Suprapubic skin (tissue), 4 donors: ENCODE results near the gene IFI27. TPM values are rescaled to one million over a fixed set of nuclear protein-coding genes. Genes with fewer than 3 reads are reported as not detected.

ENCODE experiments used
- DNase-seq, 2 donors: peaks; one replicate each; pipeline ENCODE4 v3.0.0-alpha.2; 2019; ENCODE audit warnings: low spot score in 2 of 2
- H3K27ac ChIP-seq: fragments of 200-600 bp; sonication (generic); one replicate; pipeline ENCODE4 v1.5.1; 2019
- H3K27me3 ChIP-seq: fragments of 200-600 bp; sonication (generic); one replicate; pipeline ENCODE4 v1.5.1; 2019
- H3K36me3 ChIP-seq: fragments of 200-600 bp; sonication (generic); one replicate; pipeline ENCODE4 v1.5.1; 2019
- H3K4me1 ChIP-seq: fragments of 200-600 bp; sonication (generic); one replicate; pipeline ENCODE4 v1.5.1; 2019
- H3K4me3 ChIP-seq: fragments of 200-600 bp; sonication (generic); one replicate; pipeline ENCODE4 v1.5.1; 2019; ENCODE audit warnings: mild to moderate bottlenecking
- H3K9me3 ChIP-seq: fragments of 200-600 bp; sonication (generic); one replicate; pipeline ENCODE4 v1.5.1; 2019
- EP300 ChIP-seq: sonication (generic); formaldehyde crosslinking; IDR thresholded peaks from one replicate; pipeline ENCODE4 v1.6.1; 2017; ENCODE audit warnings: antibody characterized with exemption
- POLR2A ChIP-seq, 2 donors: fragments of 450-650 bp; IDR thresholded peaks; one replicate each; pipeline ENCODE4 v1.6.1; 2017; ENCODE audit warnings: antibody characterized with exemption in 2 of 2, mild to moderate bottlenecking in 2 of 2, moderate library complexity in 2 of 2
- POLR2AphosphoS5 ChIP-seq, 3 donors: sonication (generic); formaldehyde crosslinking; IDR thresholded peaks; one replicate each; pipeline ENCODE4 v1.6.1; 2017; ENCODE audit warnings: antibody characterized with exemption in 3 of 3
- WGBS: methylation state at CpG from one replicate; pipeline ENCODE4 v1.1.5; 2018; 5-methylcytosine and 5-hydroxymethylcytosine counted together
- total RNA-seq, 4 donors: library from RNA; depleted of rRNA; stranded (reverse); fragments of >200 nt; gene quantifications; one replicate each; pipeline ENCODE4 v1.1.0, GENCODE V29; 2016
- TF ChIP-seq, protein P1 (sequence below), 2 donors: fragments of 200-600 bp in 1 of 2; fragments of 450-650 bp in 1 of 2; sonication (generic) in 1 of 2; IDR thresholded peaks; one replicate each; pipeline ENCODE4 v1.5.1; 2016 to 2019; ENCODE audit warnings: antibody characterized with exemption in 2 of 2, mild to moderate bottlenecking in 1 of 2, moderate library complexity in 1 of 2

IFI27 gene
- total RNA-seq, 4 donors from 2014 or later = 26.9 to 197 (median 142) TPM

DNA sequence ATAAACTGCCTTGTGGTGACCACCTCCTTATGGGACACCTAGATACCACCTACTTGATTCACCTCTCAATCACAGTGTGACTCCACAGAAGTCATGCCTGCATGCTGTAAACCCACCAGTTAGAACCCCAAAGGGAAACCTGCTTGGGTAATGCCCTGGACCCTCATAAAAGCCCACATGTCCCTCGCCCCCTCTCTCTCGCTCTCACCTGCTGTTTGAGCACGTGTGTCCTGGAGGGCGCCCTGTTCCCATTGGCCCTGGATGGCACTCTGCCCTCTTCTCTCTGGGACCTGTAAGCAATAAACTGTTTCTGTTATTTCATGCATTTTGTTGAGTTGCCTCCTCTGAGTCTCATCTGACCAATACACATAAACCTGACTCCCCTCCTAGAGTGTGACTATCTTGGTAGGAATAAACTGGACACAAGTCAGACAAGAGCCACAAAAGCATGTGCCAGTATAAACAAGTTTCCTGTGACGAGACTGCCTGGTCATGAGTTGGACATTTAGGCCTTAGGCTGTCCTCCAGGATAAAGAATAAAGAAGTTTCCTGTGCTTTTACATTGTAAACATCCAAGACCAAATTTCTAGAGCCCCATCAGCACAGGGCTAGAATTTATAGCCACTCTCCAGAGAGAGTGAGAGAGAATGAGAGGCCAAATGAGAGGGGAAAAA, 10.3 kb downstream of the IFI27 start:
- Histone ChIP-seq H3K9me3 (peaks cover 12% of the 10 kb centered on the region), H3K36me3 (no peaks in the 10 kb centered on the region), H3K27ac (no peak overlapping the region), H3K4me3 (no peak overlapping the region), H3K4me1 (no peaks in the 10 kb centered on the region), H3K27me3 (no peaks in the 10 kb centered on the region)
- peak; percentile 20 to 52 for DNase-seq
- WGBS = 77% methylated on average over 5 of the region's 5 CpGs
- TF ChIP-seq, protein P1, sequence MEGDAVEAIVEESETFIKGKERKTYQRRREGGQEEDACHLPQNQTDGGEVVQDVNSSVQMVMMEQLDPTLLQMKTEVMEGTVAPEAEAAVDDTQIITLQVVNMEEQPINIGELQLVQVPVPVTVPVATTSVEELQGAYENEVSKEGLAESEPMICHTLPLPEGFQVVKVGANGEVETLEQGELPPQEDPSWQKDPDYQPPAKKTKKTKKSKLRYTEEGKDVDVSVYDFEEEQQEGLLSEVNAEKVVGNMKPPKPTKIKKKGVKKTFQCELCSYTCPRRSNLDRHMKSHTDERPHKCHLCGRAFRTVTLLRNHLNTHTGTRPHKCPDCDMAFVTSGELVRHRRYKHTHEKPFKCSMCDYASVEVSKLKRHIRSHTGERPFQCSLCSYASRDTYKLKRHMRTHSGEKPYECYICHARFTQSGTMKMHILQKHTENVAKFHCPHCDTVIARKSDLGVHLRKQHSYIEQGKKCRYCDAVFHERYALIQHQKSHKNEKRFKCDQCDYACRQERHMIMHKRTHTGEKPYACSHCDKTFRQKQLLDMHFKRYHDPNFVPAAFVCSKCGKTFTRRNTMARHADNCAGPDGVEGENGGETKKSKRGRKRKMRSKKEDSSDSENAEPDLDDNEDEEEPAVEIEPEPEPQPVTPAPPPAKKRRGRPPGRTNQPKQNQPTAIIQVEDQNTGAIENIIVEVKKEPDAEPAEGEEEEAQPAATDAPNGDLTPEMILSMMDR (IDR thresholded peaks at IDR 0.05) = no peak
- TF ChIP-seq POLR2A (IDR thresholded peaks at IDR 0.05) (no peak), EP300 (no peak), POLR2AphosphoS5 (IDR thresholded peaks at IDR 0.05) (no peak)

- no peaks in the 10 kb centered on the region for H3K36me3 ChIP-seq
- H3K4me3 ChIP-seq = no peak overlapping the region
- no peak overlapping the region for H3K27ac ChIP-seq
- no peak for TF ChIP-seq EP300
- TF ChIP-seq POLR2A (IDR thresholded peaks at IDR 0.05) = no peak
- no peak for TF ChIP-seq POLR2AphosphoS5 (IDR thresholded peaks at IDR 0.05)
- TF ChIP-seq, protein P1 (IDR thresholded peaks at IDR 0.05) = no peak
- no peaks in the 10 kb centered on the region for H3K4me1 ChIP-seq
- H3K27me3 ChIP-seq = no peaks in the 10 kb centered on the region
- DNase-seq = peak; percentile 27 to 31
- 60% methylated on average over 2 of the region's 3 CpGs for WGBS
- peaks cover 12% of the 10 kb centered on the region for H3K9me3 ChIP-seq
These were observed 10.9 kb downstream of the IFI27 start for GRCh38 chr14:94121485-94121884.

- peak; percentile 16 to 36 for DNase-seq
- H3K9me3 ChIP-seq = peaks cover 12% of the 10 kb centered on the region
- 85% methylated on average over 3 of the region's 3 CpGs for WGBS
These were observed 11.9 kb downstream of the IFI27 start for GRCh38 chr14:94122438-94122837.

DNA sequence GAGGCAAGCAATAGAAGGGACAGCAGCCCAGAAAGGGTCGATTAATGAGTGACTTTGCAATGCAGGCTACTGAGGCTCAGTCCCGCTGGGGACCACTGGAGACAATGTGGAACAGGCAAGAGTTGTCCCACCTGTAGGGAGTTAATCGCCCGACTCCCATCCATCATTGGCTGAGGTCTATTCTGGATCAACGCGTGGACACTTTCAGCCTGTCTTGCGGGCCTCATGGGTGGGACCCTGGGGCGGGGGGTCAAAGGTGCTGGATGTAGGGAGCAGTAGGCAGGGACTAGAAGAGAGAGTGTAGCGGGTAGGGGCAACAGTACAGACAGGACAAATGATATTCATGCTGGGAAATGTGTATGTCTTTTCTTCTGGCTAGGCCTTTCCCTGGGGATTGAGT, 12.8 kb downstream of the IFI27 start:
- TF ChIP-seq POLR2AphosphoS5 (IDR thresholded peaks at IDR 0.05) (no peak), EP300 (no peak), POLR2A (IDR thresholded peaks at IDR 0.05) (no peak)
- TF ChIP-seq, protein P1 (IDR thresholded peaks at IDR 0.05) = no peak
- Histone ChIP-seq H3K27ac (no peak overlapping the region), H3K27me3 (no peaks in the 10 kb centered on the region), H3K9me3 (peaks cover 12% of the 10 kb centered on the region), H3K4me3 (no peak overlapping the region), H3K36me3 (no peaks in the 10 kb centered on the region), H3K4me1 (peaks cover under 1% of the 10 kb centered on the region)
- DNase-seq = peak in 1 of 2 donors; percentile 40
- 94% methylated on average over 9 of the region's 9 CpGs for WGBS

More at GRCh38 chr14:94122438-94122837, 11.9 kb downstream of the IFI27 start:
- no peak overlapping the region for H3K27ac ChIP-seq
- H3K27me3 ChIP-seq = no peaks in the 10 kb centered on the region
- H3K4me1 ChIP-seq = no peaks in the 10 kb centered on the region
- no peak overlapping the region for H3K4me3 ChIP-seq
- no peaks in the 10 kb centered on the region for H3K36me3 ChIP-seq
- TF ChIP-seq POLR2AphosphoS5 (IDR thresholded peaks at IDR 0.05) (no peak), EP300 (no peak), POLR2A (IDR thresholded peaks at IDR 0.05) (no peak)
- TF ChIP-seq, protein P1 (IDR thresholded peaks at IDR 0.05) = no peak

GRCh38 chr14:94123868-94124267, 13.3 kb downstream of the IFI27 start:
- Histone ChIP-seq H3K36me3 (no peaks in the 10 kb centered on the region), H3K27me3 (no peaks in the 10 kb centered on the region), H3K4me1 (peaks cover 6% of the 10 kb centered on the region), H3K9me3 (peaks cover 12% of the 10 kb centered on the region), H3K4me3 (no peak overlapping the region), H3K27ac (no peak overlapping the region)
- TF ChIP-seq, protein P1 (IDR thresholded peaks at IDR 0.05) = no peak
- TF ChIP-seq EP300 = no peak
- no peak for TF ChIP-seq POLR2AphosphoS5 (IDR thresholded peaks at IDR 0.05)
- TF ChIP-seq POLR2A (IDR thresholded peaks at IDR 0.05) = no peak
- WGBS = 91% methylated on average over 1 of the region's 1 CpG
- peak in 1 of 2 donors; percentile 23 for DNase-seq
